NCI-H748 (cell line): ENCODE measurements around the gene TP53I13.
A peak's percentile ranks its signal among the peaks of the same experiment; 100 is the strongest.

Experiments used
- DNase-seq: peaks from one replicate; lab custom pipeline; 2025; ENCODE audit not compliant: unreplicated experiment; lab: John Stamatoyannopoulos, UW

Gene TP53I13

DNA sequence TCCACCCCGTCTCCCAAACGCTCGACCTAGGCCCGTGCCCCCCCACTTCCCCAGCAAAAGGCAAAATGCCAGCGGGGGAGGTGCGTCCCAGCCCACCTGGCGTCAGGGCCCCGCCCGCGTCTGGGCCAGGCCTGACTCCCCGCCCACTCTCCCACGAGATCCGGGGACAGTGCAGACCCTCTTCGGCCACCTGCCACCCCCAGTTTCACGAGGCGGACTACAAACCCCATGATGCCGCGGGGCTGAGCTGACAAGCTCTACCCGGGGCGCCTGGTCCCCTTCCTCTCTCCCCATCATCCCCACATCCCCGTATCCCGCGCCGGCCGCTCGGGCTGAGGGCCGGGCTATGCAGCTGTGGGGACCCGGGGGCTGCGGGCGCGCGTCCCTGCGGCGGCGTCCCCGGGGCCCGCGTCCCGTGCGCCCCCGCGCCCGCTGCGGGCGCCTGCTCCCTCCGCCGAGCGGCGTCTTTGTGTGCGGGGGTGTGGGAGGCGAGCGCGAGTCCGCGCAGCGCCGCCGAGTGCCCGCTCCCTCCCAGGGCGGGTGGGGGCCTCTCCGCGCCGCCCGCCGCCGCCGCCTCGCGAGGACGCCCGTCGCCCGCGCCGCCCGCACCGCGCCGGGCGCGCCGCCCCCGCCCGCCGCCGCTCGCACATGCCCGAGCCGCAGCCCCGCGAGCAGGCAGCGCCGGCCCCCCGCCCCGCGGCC is 24.5 kb downstream of the TP53I13 start, which contains the start of gene ANKRD13B:
Gene ANKRD13B, plus strand, starts transcription at position 283 of the 702 bp plus-strand sequence. CDS start 490 bp downstream, outside the sequence.
- peak; percentile 85 for DNase-seq

DNA sequence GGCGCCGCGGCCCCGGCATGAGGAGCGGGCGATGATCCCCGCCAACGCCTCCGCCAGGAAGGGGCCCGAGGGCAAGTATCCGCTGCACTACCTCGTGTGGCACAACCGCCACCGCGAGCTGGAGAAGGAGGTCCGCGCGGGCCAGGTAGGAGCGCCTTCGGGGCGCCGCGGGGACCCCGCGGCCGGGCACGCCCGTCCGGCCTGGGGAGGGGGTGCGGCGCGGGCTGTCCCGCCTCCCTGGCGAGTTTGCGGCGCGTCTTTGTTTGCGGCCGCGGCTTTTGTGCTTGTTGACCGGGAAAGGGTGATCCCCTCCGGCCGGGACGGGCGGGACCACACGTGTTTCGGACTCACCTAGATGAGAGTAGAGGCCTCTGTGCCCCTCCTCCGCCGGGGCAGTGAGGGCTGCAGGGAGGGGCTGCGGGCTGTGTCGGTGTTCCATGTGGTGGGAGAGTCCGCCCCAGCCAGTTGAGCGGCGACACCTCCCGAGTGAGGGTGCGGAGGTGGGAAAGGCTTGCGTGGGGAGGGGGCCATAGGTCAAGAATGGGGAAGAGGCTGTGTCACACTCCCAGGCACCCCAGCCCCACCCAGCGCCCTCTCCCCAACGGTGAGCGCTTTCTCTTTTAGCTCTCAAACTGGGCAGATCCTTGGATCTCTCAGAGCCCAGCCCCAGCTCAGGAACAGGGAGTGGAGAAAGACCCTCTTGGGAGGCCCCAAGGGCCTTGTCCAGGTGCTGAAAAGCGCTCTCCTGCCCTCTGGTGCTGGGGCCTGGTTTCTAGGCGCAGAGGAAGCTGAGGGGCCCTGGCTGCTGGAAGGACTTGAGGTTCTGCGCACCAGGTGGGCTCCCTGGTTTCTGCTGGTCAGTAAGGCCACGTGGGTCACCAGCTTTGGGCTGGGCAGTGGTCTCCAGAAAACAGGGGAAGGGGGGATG is 25.4 kb downstream of the TP53I13 start:
- DNase-seq = peak; percentile 65

DNA sequence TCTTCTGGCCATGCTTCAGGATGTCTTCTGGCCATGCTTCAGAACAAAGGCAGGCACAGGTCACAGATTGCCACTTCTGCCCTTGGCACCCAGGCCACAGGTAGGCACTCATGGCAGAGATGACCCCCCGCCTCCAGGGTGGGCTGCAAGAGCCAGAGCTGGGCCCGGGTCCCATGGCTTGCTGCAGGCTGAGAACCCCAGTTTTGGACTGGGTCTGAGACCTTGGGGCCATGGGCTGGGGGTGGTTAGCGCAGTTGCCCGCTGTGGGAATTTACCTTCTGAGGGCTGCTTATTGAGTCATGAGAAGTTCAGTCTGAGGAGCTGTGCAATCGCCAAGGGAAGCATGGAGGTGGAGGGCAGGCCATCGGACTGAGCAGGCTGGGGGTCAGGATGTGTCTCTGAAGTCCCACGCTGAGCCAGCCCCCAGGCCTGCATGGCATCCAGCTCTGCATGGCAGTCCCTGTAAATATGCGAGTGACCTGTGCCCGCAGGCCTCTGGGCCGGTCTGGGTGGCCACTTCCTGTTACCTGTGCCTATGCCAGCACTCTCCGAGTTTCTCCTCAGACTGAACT is 26.1 kb downstream of the TP53I13 start:
- no peak for DNase-seq

DNA sequence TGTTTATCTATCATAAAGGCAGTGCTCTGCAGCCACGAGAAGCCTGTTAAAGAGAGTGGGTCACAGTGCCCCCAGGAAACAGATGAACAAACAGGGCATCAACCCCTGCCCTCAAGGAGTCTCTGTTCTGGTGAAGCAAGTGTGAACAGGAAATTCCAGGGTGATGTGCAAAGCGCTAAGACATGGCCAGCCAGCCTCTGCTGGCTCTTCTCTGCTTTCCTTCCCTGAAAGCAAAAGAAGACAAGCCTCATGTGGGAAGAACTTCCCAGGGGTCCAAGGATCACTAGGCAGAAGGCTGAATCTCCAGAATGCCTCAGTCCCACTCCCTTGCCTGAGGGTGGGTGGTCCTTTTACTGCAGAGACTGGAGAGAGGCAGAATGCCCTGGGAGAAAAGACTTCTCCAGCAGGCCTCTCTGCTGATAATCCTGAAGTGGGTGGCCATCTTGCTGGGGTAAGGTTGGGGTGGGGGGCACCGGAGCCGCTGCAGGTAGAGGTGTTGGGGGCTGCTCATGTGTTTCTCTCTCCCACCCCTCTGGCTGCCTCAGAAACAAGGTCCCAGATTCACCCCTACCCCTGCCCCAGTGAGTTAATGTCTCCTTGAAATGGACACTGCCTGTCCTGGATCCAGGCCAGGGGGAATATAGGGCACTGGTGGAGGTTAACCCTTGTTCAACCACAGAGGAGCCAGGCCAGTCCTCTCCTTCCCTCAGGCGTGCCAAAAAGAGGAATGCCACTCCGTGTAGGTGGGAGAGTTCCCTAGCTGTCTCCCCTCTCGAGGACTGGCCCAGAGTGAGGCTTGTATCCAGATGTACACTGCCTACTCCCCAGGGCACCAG is 26.8 kb downstream of the TP53I13 start:
- no peak for DNase-seq

DNA sequence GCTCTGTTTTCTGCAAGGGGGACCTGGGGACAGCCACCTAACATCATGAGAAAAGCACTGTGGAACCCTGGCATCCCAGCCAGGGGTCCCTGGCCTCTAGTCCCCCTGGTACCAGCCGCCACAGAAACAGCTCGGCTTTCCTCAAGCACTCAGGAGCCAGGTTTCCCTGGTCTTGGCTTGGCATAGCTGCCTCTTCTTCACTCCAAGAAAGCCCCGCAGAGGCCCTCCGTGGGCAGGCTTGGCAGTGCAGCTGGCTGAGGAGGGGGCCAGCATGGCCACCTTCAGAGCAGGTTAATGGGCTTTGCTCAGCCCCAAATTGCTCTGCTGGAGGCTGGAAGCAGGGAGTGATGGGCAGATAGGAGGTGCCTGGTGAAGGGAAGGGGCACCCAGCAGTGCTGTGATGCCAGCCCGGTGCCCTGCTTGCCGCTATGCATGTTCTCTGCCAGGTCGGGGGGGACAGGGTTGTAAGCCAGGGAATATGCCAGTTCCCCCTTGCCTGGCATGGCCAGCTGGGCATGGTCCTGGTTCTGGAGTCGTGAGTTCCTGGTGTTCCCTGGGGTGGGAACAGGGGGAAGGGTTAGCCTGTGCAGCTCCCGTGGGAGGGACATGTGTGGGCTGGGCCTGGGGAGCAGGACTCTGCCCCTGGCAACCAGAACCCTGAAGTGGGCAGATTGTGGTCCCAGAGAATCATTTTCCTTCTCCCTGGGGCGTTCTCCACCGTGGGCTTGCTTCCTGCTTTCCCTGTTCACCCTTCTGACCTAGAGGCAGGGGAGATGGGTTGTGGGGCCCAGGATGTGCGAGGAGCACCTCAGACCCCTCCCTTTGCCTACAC is 27.7 kb downstream of the TP53I13 start:
- DNase-seq = no peak

DNA sequence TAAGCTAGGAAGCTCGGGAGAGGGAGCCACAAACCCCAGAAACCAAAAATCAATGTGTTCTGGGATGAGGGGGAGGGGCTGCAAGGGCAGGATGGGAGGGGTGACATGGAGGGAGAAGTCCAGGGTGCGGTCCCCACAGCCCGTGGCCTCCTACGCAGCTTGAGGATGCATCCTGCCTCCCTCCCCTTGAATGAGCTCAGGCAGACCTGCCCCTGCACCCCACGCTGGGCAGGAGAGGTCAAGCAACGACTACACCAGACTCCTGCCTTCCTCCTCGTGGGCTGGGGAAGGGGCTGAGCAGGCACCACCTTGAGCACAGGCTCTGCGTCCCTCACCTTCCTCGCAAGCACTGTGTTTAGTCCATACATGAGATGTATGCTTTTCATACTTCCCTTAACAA is 28.3 kb downstream of the TP53I13 start:
- DNase-seq = no peak

DNA sequence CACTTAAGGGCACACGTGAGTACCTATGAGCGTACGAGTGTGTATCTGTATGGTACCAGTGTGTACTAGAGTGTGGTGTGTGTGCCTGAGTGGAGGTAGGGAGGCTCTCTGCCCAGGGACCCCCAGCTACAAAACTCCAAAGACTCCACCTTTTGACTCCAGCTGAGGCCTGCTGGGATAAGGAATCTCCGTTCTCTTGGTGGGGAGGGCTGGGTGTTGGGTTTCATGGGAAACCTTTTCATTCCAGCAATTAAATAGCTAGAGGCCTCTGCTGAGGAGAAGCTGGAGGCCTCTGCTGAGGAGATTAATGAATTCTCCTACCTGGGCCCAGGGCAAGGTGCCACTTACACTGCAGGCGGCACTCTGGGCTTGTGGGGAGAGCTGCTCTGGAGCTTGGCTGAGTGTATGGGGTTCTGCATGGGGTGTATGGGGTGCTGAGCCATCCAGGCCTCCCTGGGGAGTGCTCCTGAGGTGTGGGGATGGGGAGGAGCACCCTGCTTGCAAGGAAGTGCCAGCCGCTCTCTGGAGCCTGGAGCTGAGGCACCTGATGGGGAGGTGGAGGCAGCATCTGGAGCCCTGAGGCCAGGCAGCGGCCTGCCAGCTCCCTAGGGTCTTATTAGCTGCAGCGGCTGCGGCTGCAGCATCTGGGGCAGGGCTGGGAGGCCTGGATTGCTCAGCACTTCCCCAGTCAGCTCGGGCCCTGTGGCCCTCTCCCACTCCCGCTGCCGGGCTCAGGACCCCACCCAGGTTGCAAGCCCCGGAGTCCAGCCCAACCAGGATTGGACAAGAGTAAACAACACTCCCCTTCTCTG is 29.1 kb downstream of the TP53I13 start:
- no peak for DNase-seq

DNA sequence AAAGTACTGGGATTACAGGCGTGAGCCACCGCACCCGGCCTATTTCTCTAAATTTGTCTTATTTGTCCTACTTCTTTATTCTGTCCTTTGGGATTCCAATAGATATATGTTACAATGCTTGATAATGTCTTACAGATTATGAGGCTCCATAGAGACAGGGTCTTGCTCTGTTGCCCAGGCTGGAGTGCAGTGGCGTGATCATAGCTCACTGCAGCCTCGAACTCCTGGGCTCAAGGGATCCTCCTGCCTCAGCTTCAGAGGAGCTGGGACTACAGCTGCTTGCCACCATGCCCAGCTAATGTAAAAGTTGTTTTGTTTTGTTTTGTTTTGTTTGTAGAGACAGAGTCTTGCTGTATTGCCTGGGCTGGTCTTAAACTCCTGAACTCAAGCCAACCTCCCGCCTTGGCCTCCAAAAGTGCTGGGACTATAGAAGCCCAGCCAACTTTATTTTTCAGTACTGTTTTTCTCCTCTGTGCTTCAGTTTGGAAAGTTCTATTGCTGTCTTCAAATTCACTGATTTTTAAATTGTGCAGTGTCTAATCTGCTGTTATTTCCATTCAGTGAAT is 34.7 kb downstream of the TP53I13 start:
- no peak for DNase-seq

DNA sequence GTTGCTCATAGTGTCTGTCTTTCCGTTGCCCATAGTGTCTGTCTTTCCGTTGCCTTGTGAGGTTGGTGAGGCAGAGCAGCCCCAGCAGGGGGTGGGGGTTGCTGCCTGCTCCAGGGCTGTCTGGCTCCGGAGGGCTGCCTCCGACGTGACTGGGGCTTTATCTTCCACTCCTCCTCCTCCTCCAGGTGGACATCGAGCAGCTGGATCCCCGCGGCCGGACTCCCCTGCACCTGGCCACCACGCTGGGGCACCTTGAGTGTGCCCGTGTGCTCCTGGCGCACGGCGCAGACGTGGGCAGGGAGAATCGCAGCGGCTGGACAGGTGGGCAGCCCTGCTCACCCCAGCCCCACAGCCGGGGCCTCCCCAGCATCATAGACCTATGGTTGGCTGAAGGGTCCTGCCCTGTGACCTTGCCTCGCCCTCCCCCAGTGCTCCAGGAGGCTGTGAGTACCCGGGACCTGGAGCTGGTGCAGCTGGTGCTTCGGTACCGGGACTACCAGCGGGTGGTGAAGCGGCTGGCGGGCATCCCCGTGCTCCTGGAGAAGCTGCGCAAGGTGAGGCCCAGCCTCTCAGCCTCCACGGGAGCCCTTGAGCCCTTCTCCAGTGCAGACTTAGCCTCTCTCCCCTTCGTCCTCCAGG is 39.2 kb downstream of the TP53I13 start:
- no peak for DNase-seq

DNA sequence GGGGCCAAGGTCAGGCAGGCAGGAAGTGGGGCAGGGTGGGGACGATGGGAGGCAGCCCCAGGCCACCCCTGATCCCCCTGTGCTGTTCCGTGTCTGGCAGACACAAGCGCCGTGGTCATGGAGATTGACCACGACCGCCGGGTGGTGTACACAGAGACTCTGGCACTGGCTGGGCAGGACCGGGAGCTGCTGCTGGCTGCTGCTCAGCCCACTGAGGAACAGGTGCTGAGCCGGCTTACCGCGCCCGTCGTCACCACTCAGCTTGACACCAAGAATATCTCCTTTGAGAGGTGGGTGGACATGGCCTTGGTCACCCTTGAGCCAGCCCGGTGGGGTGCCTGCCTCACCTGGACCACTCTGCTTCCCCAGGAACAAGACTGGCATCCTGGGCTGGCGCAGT is 40.5 kb downstream of the TP53I13 start:
- no peak for DNase-seq

DNA sequence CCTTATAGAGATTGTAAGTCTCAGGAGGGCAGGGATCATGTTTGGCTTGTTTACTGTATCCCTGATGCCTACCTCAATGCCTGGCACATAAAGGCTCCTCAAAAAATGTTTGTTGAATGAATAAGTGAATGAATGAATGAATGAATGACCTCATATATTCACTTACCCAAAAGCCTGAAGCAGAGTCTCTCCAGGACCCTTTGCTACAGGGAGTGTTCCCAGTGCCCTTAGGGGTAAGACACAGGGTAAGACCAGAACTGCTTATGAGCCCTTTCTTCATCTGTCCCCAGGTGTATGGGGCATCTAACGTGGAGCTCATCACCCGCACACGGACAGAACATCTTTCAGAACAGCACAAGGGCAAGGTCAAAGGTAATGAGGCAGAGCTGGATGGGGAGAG is 41.9 kb downstream of the TP53I13 start:
- no peak for DNase-seq

DNA sequence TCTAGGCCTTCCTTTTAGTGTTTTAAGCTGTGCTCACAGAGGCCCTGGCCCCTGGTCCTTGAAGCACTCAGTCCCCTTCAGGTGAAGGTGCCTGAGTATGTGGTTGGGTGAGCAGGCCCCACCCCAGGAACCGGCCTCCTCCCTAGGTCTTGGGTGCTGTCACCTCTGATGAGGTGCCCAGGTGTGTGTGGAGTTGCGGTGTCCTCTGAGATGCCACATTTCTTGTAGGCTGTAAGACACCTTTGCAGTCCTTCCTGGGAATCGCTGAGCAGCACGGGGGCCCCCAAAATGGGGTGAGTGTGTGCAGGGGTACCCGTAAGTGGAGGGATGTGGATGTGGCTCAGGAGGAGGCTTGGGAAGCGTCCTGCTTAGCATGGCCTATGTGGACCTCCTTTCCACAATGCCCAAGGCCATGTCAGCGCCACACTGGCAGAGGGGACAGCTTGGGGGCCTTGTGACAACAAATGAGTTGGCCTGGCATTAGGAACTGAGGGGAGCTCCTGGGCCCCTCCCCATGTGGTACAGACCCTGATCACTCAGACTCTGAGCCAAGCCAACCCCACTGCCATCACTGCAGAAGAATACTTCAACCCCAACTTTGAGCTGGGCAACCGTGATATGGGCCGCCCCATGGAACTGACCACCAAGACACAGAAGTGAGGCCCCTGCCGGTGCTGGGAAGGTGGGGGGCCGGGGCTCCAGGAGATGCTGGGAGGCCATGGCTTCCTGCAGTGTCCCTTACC is 43.0 kb downstream of the TP53I13 start:
- DNase-seq = no peak

DNA sequence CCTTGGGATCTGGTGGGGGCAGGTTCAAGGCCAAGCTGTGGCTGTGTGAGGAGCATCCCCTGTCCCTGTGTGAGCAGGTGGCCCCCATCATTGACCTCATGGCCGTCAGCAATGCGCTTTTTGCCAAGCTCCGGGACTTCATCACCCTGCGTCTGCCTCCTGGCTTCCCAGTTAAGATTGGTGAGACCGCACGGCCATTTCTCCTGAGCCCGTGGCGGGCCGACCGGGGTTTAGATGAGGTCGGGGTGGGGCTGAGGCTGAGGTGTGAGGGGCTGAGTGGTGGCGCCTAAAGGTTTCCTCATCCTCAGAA is 43.5 kb downstream of the TP53I13 start:
- DNase-seq = no peak

DNA sequence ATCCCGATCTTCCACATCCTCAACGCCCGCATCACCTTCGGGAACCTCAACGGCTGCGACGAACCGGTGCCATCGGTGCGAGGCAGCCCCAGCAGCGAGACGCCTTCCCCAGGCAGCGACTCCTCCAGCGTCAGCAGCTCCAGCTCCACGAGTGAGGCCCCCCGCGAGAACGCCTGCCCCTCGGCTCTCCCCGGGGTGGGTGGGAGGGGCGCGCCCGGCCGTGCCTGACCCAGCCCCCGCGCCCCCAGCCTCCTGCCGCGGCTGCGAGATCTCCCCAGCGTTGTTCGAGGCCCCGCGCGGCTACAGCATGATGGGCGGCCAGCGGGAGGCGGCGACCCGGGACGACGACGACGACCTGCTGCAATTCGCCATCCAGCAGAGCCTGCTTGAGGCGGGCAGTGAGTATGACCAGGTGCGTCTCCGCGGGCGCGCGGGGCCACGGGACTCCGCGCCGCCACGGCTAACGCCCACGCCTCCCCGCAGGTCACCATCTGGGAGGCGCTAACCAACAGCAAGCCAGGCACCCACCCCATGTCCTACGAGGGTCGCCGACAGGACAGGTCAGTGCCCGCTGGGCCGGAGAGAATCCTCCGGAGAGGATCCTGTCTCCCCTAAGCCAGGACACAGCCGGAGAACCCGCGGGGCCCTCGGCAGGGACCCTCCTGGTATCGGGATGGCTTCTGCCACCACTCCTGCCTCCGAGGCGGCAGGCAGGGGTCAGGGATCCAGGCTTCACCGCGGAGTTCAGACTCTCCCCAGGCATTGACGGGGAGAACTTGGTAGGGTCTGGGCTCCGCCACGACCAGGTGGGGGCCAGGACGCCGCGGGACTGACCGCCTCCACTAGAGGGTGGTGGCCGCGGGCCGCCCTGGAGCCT is 44.1 kb downstream of the TP53I13 start:
- no peak for DNase-seq

DNA sequence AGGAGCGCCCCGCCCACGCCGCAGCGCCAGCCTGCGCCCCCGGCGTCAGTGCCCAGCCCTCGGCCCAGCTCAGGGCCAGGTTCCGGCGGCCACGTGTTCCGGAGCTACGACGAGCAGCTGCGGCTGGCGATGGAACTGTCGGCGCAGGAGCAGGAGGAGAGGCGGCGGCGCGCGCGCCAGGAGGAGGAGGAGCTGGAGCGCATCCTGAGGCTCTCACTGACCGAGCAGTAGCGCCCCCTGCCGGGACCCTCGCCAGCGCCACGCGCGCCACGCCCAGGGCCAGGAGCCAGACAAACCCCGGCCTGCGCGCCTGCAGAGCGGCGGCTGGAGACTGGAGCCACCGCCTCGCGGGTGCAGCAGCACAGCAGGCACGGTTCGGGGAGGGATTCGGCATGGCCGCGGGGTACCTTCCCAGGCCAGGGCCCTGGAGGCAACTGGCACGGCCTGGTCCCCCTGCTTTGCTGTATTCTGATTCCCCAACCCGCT is 44.9 kb downstream of the TP53I13 start:
- DNase-seq = no peak

DNA sequence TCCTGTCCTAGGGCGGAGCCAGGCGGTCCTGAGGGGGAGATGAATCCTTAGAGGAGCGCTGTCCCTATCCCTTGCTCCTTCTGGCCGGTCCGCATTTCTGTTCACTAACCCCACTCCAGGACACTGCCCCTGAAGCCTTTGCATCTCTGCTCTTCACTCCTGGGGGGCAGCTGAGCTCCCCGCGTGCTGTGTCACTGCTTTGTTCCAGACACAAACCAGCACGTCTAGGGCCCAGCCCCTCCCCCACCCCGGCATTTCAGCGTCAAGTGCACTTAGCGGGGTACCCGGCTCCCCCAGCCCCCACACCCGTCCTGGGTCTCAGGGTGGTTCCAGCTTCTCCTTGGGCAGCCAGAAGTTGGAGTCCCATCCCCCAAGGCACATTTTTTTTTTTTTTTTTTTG is 45.4 kb downstream of the TP53I13 start:
- no peak for DNase-seq
